ENCODE data around the gene SKAP2. TPM values are rescaled to one million over a fixed set of nuclear protein-coding genes. Genes with fewer than 3 reads are reported as not detected.

SKAP2 gene
- total RNA-seq, 4 donors from 2014 or later = 8.2 to 26.1 (median 11.8) TPM

DNA sequence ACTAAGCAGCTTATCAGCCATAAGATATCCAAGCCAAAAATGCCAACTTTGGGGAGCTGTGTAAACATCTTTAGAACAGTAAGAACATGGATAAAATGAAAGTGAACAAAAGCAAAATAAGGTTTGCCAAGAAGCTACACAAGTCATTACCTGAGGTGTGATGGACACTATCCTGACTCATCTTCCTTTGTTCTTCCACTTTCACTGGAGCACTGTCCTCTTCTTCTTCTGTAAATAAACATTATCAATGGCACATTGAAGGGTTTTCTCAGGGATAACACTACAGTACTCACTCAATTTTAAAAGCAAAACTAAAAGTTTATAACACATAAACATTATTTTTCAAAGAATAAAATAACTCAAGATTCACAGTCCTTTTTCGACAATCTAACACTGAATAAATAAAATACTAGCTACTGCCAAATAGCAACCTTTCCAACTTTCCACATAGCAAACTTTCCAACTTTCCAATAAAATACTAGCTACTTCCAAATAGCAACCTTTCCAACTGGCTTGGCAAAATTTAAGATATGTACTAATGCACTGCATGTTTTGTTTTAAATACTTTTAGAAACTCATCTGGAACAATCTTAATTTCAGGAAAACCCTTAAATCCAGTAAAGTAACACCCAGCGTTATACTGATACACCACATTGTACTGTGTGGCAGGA is 174.1 kb downstream of the SKAP2 start:
- no peak for TF ChIP-seq POLR2A (IDR thresholded peaks at IDR 0.05)
- TF ChIP-seq, protein P1, sequence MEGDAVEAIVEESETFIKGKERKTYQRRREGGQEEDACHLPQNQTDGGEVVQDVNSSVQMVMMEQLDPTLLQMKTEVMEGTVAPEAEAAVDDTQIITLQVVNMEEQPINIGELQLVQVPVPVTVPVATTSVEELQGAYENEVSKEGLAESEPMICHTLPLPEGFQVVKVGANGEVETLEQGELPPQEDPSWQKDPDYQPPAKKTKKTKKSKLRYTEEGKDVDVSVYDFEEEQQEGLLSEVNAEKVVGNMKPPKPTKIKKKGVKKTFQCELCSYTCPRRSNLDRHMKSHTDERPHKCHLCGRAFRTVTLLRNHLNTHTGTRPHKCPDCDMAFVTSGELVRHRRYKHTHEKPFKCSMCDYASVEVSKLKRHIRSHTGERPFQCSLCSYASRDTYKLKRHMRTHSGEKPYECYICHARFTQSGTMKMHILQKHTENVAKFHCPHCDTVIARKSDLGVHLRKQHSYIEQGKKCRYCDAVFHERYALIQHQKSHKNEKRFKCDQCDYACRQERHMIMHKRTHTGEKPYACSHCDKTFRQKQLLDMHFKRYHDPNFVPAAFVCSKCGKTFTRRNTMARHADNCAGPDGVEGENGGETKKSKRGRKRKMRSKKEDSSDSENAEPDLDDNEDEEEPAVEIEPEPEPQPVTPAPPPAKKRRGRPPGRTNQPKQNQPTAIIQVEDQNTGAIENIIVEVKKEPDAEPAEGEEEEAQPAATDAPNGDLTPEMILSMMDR (IDR thresholded peaks at IDR 0.05) = no peak
- Histone ChIP-seq H3K27ac (no peak overlapping the region), H3K4me1 (no peaks in the 10 kb centered on the region), H3K36me3 (no peaks in the 10 kb centered on the region), H3K4me3 (replicated peaks in 1 of 3) (no peak overlapping the region), H3K27me3 (no peaks in the 10 kb centered on the region), H3K9me3 (no peaks in the 10 kb centered on the region)
- WGBS, 2 donors = 77 to 86% methylated on average over 2 of the region's 2 CpGs
- DNase-seq = no peak
- intact Hi-C loops (cut with DNase I) = no loop called here

DNA sequence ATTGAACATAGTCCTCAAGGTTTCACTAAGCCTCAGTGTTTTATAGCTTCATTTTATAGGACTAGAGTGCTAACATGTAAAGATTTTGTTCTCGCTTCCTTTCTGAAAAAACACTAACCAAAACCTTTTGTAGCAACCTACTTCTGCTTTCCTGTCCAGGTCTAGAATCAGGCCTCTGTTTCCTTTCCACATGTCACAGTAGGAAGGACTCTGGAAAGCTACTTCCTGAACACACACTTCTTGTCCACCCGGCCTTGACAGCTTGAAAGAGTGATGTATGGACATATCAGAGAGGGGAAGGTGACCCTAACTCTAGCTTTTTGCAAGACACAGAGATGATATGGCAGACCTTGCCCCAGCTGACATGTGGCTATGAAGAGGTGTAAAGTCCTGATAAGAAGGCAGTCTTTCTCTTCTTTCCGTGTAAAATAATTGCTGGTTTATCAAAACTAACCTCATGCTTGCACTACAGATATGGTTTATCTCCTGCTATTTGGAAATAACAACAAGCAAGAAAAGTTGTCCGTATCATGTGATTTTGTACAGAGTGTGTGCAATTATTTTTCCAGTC is 175.4 kb downstream of the SKAP2 start:
- WGBS, 2 donors = 75 to 78% methylated on average over 4 of the region's 4 CpGs
- TF ChIP-seq POLR2A (IDR thresholded peaks at IDR 0.05) = no peak
- TF ChIP-seq, protein P1 (IDR thresholded peaks at IDR 0.05) = no peak
- no peaks in the 10 kb centered on the region for H3K4me1 ChIP-seq

DNA sequence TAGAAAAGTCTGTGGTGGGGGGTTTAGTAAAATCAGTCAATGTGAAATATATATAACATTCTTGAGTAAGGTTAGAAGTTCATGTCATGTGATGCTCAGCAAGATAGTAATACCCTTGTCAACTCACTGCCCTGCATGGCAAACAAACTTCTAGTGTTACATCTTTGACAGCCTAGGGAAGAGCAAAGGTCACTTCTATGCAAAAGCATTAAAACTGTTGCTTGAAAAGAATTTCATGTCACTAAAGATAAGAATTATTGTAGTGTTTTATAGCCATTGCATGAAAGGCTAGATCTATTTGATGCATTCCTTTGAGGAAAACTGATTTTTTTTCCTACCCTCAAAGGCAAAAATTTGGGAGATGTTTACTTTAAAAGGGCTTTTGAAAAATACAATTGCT is 176.0 kb downstream of the SKAP2 start:
- no peak overlapping the region for H3K27ac ChIP-seq
- H3K9me3 ChIP-seq = no peaks in the 10 kb centered on the region
- H3K36me3 ChIP-seq = no peaks in the 10 kb centered on the region
- H3K27me3 ChIP-seq = no peaks in the 10 kb centered on the region
- intact Hi-C loops (cut with DNase I) = no loop called here
- no peak for TF ChIP-seq POLR2A (IDR thresholded peaks at IDR 0.05)
- TF ChIP-seq, protein P1 (IDR thresholded peaks at IDR 0.05) = no peak
- no peak overlapping the region for H3K4me3 ChIP-seq (replicated peaks in 1 of 3)
- no peak for DNase-seq
- no peaks in the 10 kb centered on the region for H3K4me1 ChIP-seq

More for the DNA sequence above, 175.4 kb downstream of the SKAP2 start:
- Histone ChIP-seq H3K27ac (no peak overlapping the region), H3K9me3 (no peaks in the 10 kb centered on the region), H3K36me3 (no peaks in the 10 kb centered on the region), H3K4me3 (replicated peaks in 1 of 3) (no peak overlapping the region), H3K27me3 (no peaks in the 10 kb centered on the region)
- intact Hi-C loops (cut with DNase I) = no loop called here
- no peak for DNase-seq

DNA sequence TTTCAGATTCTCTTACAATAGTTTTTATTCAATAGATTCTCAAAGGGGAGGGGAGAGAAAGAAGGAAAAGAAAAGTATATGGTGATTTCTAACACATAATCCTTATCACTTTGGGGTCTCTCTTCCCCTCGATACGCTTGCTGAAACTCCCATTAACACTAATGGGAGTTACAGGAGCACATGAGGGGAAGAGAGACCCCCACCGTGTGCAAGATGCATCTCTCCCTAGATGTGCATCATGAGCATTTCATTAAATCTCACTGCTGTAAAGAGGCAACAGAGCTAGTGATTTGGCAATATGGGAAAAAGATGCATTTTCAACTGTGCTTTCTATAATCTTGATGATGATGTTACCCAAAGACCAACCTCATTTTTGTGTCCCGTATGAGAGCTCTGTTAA is 177.4 kb downstream of the SKAP2 start:
- Histone ChIP-seq H3K36me3 (no peaks in the 10 kb centered on the region), H3K9me3 (no peaks in the 10 kb centered on the region), H3K4me3 (replicated peaks in 1 of 3) (no peak overlapping the region), H3K4me1 (no peaks in the 10 kb centered on the region), H3K27ac (no peak overlapping the region), H3K27me3 (no peaks in the 10 kb centered on the region)
- no peak for DNase-seq
- no peak for TF ChIP-seq POLR2A (IDR thresholded peaks at IDR 0.05)
- TF ChIP-seq, protein P1 (IDR thresholded peaks at IDR 0.05) = no peak
- 68 to 75% methylated on average over 4 of the region's 4 CpGs for WGBS, 2 donors
- intact Hi-C loops (cut with DNase I) = no loop called here

DNA sequence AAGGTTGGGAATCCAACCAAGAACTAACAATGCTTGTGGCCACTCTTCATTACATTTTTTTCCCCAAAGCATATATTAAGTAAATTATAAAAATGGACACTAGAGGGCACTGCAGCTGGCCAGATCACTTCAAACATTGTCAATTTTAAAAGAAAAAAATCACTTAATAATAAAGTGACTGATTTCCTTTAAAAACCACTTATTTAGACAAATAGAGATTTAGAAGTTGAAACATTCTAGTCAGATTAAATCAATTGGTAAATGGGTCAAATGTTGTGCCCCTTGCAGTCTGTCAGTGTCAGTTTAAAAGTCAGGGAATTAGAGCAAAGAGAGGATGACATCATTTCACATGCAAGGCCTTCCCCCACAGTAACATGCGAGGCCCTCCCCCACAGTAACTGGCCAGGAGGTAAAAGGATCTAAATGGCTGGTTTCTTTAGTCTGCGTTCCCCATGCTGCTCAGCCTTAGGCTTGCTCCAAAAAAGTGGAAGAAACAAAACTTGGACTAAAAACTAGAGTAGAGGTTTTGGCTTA is 177.9 kb downstream of the SKAP2 start:
- Histone ChIP-seq H3K4me1 (no peaks in the 10 kb centered on the region), H3K36me3 (no peaks in the 10 kb centered on the region), H3K4me3 (replicated peaks in 1 of 3) (no peak overlapping the region), H3K27ac (no peak overlapping the region), H3K27me3 (no peaks in the 10 kb centered on the region), H3K9me3 (no peaks in the 10 kb centered on the region)
- TF ChIP-seq, protein P1 (IDR thresholded peaks at IDR 0.05) = peak; percentile 32 to 83 (median 58)
- no peak for TF ChIP-seq POLR2A (IDR thresholded peaks at IDR 0.05)
- intact Hi-C loops (cut with DNase I) = no loop called here
- 26 to 27% methylated on average over 2 of the region's 2 CpGs for WGBS, 2 donors
- DNase-seq = peak in 1 of 2 donors; percentile 8

Data from thyroid gland (tissue), 4 donors.